ACC112 (cell line): Measurements from ENCODE around the gene NUDT4.

Source experiments
- H2AFZ ChIP-seq: fragments of 200-600 bp; sonication (generic); one replicate; pipeline ENCODE4 v1.6.0; 2017; ENCODE audit warnings: antibody characterized with exemption, low read length; ENCODE audit not compliant: unreplicated experiment
- H3K27ac ChIP-seq: fragments of 200-600 bp; sonication (generic); 2 replicates; pipeline ENCODE4 v1.5.1; 2014; ENCODE audit warnings: low read depth, mild to moderate bottlenecking, antibody characterized with exemption, low read length, moderate library complexity
- H3K27me3 ChIP-seq: fragments of 200-600 bp; sonication (generic); 2 replicates; pipeline ENCODE4 v1.6.1; 2014; ENCODE audit warnings: mild to moderate bottlenecking, antibody characterized with exemption, low read length, moderate library complexity, mixed read lengths; ENCODE audit not compliant: insufficient read depth
- H3K36me3 ChIP-seq: fragments of 200-600 bp; sonication (generic); 2 replicates; pipeline ENCODE4 v1.6.1; 2016; ENCODE audit warnings: mild to moderate bottlenecking, antibody characterized with exemption, low read length, moderate library complexity, mixed read lengths; ENCODE audit not compliant: insufficient read depth
- H3K4me1 ChIP-seq: fragments of 200-600 bp; sonication (generic); one replicate; pipeline ENCODE4 v1.6.1; 2016; ENCODE audit warnings: low read length, mixed read lengths; ENCODE audit not compliant: insufficient read depth, unreplicated experiment, control insufficient read depth
- H3K4me3 ChIP-seq: fragments of 200-600 bp; sonication (generic); 2 replicates; pipeline ENCODE4 v1.5.1; 2014; ENCODE audit warnings: mild to moderate bottlenecking, low read depth, low read length
- H3K79me2 ChIP-seq: fragments of 200-600 bp; sonication (generic); one replicate; pipeline ENCODE4 v1.6.0; 2016; ENCODE audit warnings: low read length; ENCODE audit not compliant: control insufficient read depth, unreplicated experiment, insufficient read depth

NUDT4 gene

GRCh38 chr12:93447555-93448290 is 70.0 kb downstream of the NUDT4 start:
- Histone ChIP-seq H2AFZ (no peak overlapping the region), H3K79me2 (peaks cover 3% of the 10 kb centered on the region), H3K27me3 (no peaks in the 10 kb centered on the region), H3K27ac (no peak overlapping the region), H3K4me1 (peaks cover 9% of the 10 kb centered on the region), H3K36me3 (no peaks in the 10 kb centered on the region), H3K4me3 (no peak overlapping the region)

- Histone ChIP-seq H3K27me3 (no peaks in the 10 kb centered on the region), H3K4me3 (no peak overlapping the region), H2AFZ (no peak overlapping the region), H3K36me3 (no peaks in the 10 kb centered on the region), H3K4me1 (no peaks in the 10 kb centered on the region), H3K27ac (no peak overlapping the region), H3K79me2 (peaks cover 2% of the 10 kb centered on the region)
Observed at GRCh38 chr12:93448796-93449195, 71.1 kb downstream of the NUDT4 start.

GRCh38 chr12:93449277-93449676 is 71.6 kb downstream of the NUDT4 start:
- Histone ChIP-seq H3K36me3 (no peaks in the 10 kb centered on the region), H3K4me1 (no peaks in the 10 kb centered on the region), H3K27me3 (no peaks in the 10 kb centered on the region), H3K4me3 (no peak overlapping the region), H2AFZ (no peak overlapping the region), H3K79me2 (no peaks in the 10 kb centered on the region), H3K27ac (no peak overlapping the region)

GRCh38 chr12:93451423-93452158 is 73.9 kb downstream of the NUDT4 start:
- no peaks in the 10 kb centered on the region for H3K79me2 ChIP-seq
- H3K27ac ChIP-seq = no peak overlapping the region
- no peak overlapping the region for H2AFZ ChIP-seq
- no peaks in the 10 kb centered on the region for H3K4me1 ChIP-seq
- no peaks in the 10 kb centered on the region for H3K36me3 ChIP-seq
- H3K27me3 ChIP-seq = no peaks in the 10 kb centered on the region
- H3K4me3 ChIP-seq = no peak overlapping the region

- no peak overlapping the region for H2AFZ ChIP-seq
- H3K4me3 ChIP-seq = no peak overlapping the region
Observed at GRCh38 chr12:93453633-93454032, 75.9 kb downstream of the NUDT4 start.

GRCh38 chr12:93456077-93456476 is 78.4 kb downstream of the NUDT4 start:
- Histone ChIP-seq H3K4me3 (no peak overlapping the region), H3K79me2 (no peaks in the 10 kb centered on the region), H3K36me3 (no peaks in the 10 kb centered on the region), H2AFZ (no peak overlapping the region), H3K4me1 (no peaks in the 10 kb centered on the region), H3K27ac (no peak overlapping the region), H3K27me3 (no peaks in the 10 kb centered on the region)

More at GRCh38 chr12:93453633-93454032, 75.9 kb downstream of the NUDT4 start:
- no peaks in the 10 kb centered on the region for H3K27me3 ChIP-seq
- no peaks in the 10 kb centered on the region for H3K79me2 ChIP-seq
- no peaks in the 10 kb centered on the region for H3K36me3 ChIP-seq
- no peak overlapping the region for H3K27ac ChIP-seq
- no peaks in the 10 kb centered on the region for H3K4me1 ChIP-seq
